CD4-positive, alpha-beta T cell treated with Interferon gamma for 1 hour (primary cell): ENCODE results near the gene ROBO2.

Experiments
- DNase-seq: peaks from one replicate; pipeline ENCODE4 v3.0.0-alpha.2; 2020

The ROBO2 gene

GRCh38 chr3:77526573-77527113 lies 486.7 kb downstream of the ROBO2 start:
- no peak for DNase-seq

- DNase-seq, result no peak
Observed at GRCh38 chr3:77529522-77529921, 489.6 kb downstream of the ROBO2 start.

- no peak for DNase-seq
Observed at GRCh38 chr3:77530870-77531269, 491.0 kb downstream of the ROBO2 start.

- DNase-seq, result no peak
Observed at GRCh38 chr3:77535116-77535515, 495.2 kb downstream of the ROBO2 start.

GRCh38 chr3:77536038-77536775 lies 496.3 kb downstream of the ROBO2 start:
- no peak for DNase-seq

- no peak for DNase-seq
Observed at GRCh38 chr3:77539014-77539413, 499.1 kb downstream of the ROBO2 start.

GRCh38 chr3:77539677-77540076 lies 499.8 kb downstream of the ROBO2 start:
- no peak for DNase-seq

GRCh38 chr3:77541203-77541922 lies 501.5 kb downstream of the ROBO2 start:
- DNase-seq, result no peak

GRCh38 chr3:77546246-77546645 lies 506.3 kb downstream of the ROBO2 start:
- DNase-seq, result no peak

- no peak for DNase-seq
Observed at GRCh38 chr3:77549034-77549433, 509.1 kb downstream of the ROBO2 start.

GRCh38 chr3:77553240-77553639 lies 513.3 kb downstream of the ROBO2 start:
- no peak for DNase-seq

- DNase-seq, result no peak
Observed at GRCh38 chr3:77562089-77562488, 522.2 kb downstream of the ROBO2 start.

GRCh38 chr3:77563012-77563411 lies 523.1 kb downstream of the ROBO2 start:
- DNase-seq, result no peak

- DNase-seq, result no peak
Observed at GRCh38 chr3:77566055-77566454, 526.2 kb downstream of the ROBO2 start.

GRCh38 chr3:77571971-77572715 lies 532.2 kb downstream of the ROBO2 start:
- no peak for DNase-seq

GRCh38 chr3:77577264-77577663 lies 537.4 kb downstream of the ROBO2 start:
- no peak for DNase-seq

- DNase-seq, result no peak
Observed at GRCh38 chr3:77586216-77586615, 546.3 kb downstream of the ROBO2 start.

- no peak for DNase-seq
Observed at GRCh38 chr3:77588863-77589262, 549.0 kb downstream of the ROBO2 start.

- DNase-seq, result no peak
Observed at GRCh38 chr3:77590191-77590590, 550.3 kb downstream of the ROBO2 start.

- DNase-seq, result no peak
Observed at GRCh38 chr3:77595371-77595870, 555.5 kb downstream of the ROBO2 start.

- DNase-seq, result no peak
Observed at GRCh38 chr3:77599948-77600347, 560.0 kb downstream of the ROBO2 start.

GRCh38 chr3:77601823-77602415 lies 562.0 kb downstream of the ROBO2 start:
- no peak for DNase-seq

GRCh38 chr3:77602722-77603121 lies 562.8 kb downstream of the ROBO2 start:
- DNase-seq, result no peak
